Neural cell (in vitro differentiated cells): ENCODE results near the gene PKP1. TPM values are rescaled to one million over a fixed set of nuclear protein-coding genes. Genes with fewer than 3 reads are reported as not detected.

Source experiments
- H2AFZ ChIP-seq: fragments of 200-600, 300-800 bp; sonication (generic), shearing (Covaris generic); 2 replicates; pipeline ENCODE4 v1.6.0; 2014; ENCODE audit warnings: low read depth, mild to moderate bottlenecking, antibody characterized with exemption, low read length, moderate library complexity
- H3F3A ChIP-seq: fragments of 200-600 bp; shearing (Covaris generic); 2 replicates; pipeline ENCODE4 v1.6.1; 2016; ENCODE audit warnings: mild to moderate bottlenecking, moderate library complexity, mixed read lengths, antibody characterized with exemption, low read length; ENCODE audit not compliant: insufficient read depth, poor library complexity, severe bottlenecking
- H3K27ac ChIP-seq: fragments of 200-600, 300-800 bp; sonication (generic), shearing (Covaris generic); 2 replicates; pipeline ENCODE4 v1.5.1; 2014; ENCODE audit warnings: mild to moderate bottlenecking, low read length, moderate library complexity
- H3K27me3 ChIP-seq: fragments of 300-800, 200-600 bp; sonication (generic), shearing (Covaris generic); 2 replicates; pipeline ENCODE4 v1.6.0; 2014; ENCODE audit warnings: mild to moderate bottlenecking, low read depth, low read length, moderate library complexity; ENCODE audit not compliant: insufficient read depth
- H3K36me3 ChIP-seq: fragments of 300-800, 200-600 bp; sonication (generic), shearing (Covaris generic); 2 replicates; pipeline ENCODE4 v1.5.1; 2014; ENCODE audit warnings: mild to moderate bottlenecking, antibody characterized with exemption, low read length, moderate library complexity; ENCODE audit not compliant: insufficient read depth
- H3K4me2 ChIP-seq: fragments of 300-800, 200-600 bp; sonication (generic), shearing (Covaris generic); 2 replicates; pipeline ENCODE4 v1.6.0; 2014; ENCODE audit warnings: mild to moderate bottlenecking, low read length
- H3K4me3 ChIP-seq: fragments of 300-800, 200-600 bp; sonication (generic), shearing (Covaris generic); 2 replicates; pipeline ENCODE4 v1.5.1; 2014; ENCODE audit warnings: mild to moderate bottlenecking, low read length, moderate library complexity
- H3K79me2 ChIP-seq: fragments of 200-600 bp; shearing (Covaris generic); replicated peaks from 2 replicates; pipeline ENCODE4 v1.6.0; 2014; ENCODE audit warnings: mild to moderate bottlenecking, low read length, moderate library complexity; ENCODE audit not compliant: insufficient read depth
- H3K9ac ChIP-seq: fragments of 300-800, 200-600 bp; sonication (generic), shearing (Covaris generic); 2 replicates; pipeline ENCODE4 v1.6.1; 2016; ENCODE audit warnings: mild to moderate bottlenecking, low read length, mixed read lengths
- H3K9me2 ChIP-seq: fragments of 200-600 bp; shearing (Covaris generic); 2 replicates; pipeline ENCODE4 v1.6.1; 2016; ENCODE audit warnings: mild to moderate bottlenecking, low read length, mixed read lengths; ENCODE audit not compliant: insufficient read depth
- H3K9me3 ChIP-seq: fragments of 200-600, 300-800 bp; sonication (generic), shearing (Covaris generic); 2 replicates; pipeline ENCODE4 v1.6.1; 2016; ENCODE audit warnings: mild to moderate bottlenecking, mixed run types, low read length, moderate library complexity, mixed read lengths
- H4K20me1 ChIP-seq: fragments of 200-600 bp; shearing (Covaris generic); 2 replicates; pipeline ENCODE4 v1.6.1; 2016; ENCODE audit warnings: mild to moderate bottlenecking, mixed run types; ENCODE audit not compliant: insufficient read depth
- EP300 ChIP-seq: fragments of 450-650 bp; conservative IDR thresholded peaks from 2 replicates; pipeline ENCODE4 v1.6.1; 2014; ENCODE audit warnings: antibody characterized with exemption, mild to moderate bottlenecking, moderate library complexity; ENCODE audit not compliant: poor library complexity, severe bottlenecking
- EZH2 ChIP-seq: fragments of 200-600, 300-800 bp; shearing (Covaris generic), sonication (generic); IDR thresholded peaks from 2 replicates; pipeline ENCODE4 v1.6.1; 2014; ENCODE audit warnings: antibody characterized with exemption, low read length, borderline replicate concordance, mild to moderate bottlenecking; ENCODE audit not compliant: insufficient read depth, poor library complexity, severe bottlenecking
- MXI1 ChIP-seq: fragments of 450-650 bp; conservative IDR thresholded peaks from 2 replicates; pipeline ENCODE4 v1.6.1; 2014; ENCODE audit warnings: antibody characterized with exemption, mild to moderate bottlenecking; ENCODE audit not compliant: poor library complexity, severe bottlenecking
- POLR2AphosphoS5 ChIP-seq: IDR thresholded peaks from 2 replicates; pipeline ENCODE4 v1.6.1; 2012
- RAD21 ChIP-seq: fragments of 450-650 bp; conservative IDR thresholded peaks from 2 replicates; pipeline ENCODE4 v1.6.1; 2014; ENCODE audit warnings: antibody characterized with exemption, mild to moderate bottlenecking, moderate library complexity
- SMC3 ChIP-seq: fragments of 450-650 bp; conservative IDR thresholded peaks from 2 replicates; pipeline ENCODE4 v1.6.1; 2014; ENCODE audit warnings: antibody characterized with exemption, mild to moderate bottlenecking, moderate library complexity; ENCODE audit not compliant: poor library complexity
- TAF1 ChIP-seq: IDR thresholded peaks from 2 replicates; pipeline ENCODE4 v1.6.1; 2012; ENCODE audit warnings: low read depth
- polyA plus RNA-seq: library from polyadenylated mRNA; depleted of rRNA; stranded (reverse); fragments of >200 nt; gene quantifications from 2 replicates; pipeline ENCODE4 v1.2.3, GENCODE V29; 2014
- TF ChIP-seq, protein P1 (sequence below): fragments of 450-650 bp; IDR thresholded peaks from 2 replicates; pipeline ENCODE4 v1.5.1; 2014; ENCODE audit warnings: antibody characterized with exemption, mild to moderate bottlenecking, moderate library complexity; ENCODE audit not compliant: poor library complexity, severe bottlenecking
- TF ChIP-seq, protein P2 (sequence below): IDR thresholded peaks from 2 replicates; pipeline ENCODE4 v1.6.1; 2012; ENCODE audit warnings: borderline replicate concordance

Gene PKP1
- polyA plus RNA-seq, 1 donor from 2014 or later, result not detected

DNA sequence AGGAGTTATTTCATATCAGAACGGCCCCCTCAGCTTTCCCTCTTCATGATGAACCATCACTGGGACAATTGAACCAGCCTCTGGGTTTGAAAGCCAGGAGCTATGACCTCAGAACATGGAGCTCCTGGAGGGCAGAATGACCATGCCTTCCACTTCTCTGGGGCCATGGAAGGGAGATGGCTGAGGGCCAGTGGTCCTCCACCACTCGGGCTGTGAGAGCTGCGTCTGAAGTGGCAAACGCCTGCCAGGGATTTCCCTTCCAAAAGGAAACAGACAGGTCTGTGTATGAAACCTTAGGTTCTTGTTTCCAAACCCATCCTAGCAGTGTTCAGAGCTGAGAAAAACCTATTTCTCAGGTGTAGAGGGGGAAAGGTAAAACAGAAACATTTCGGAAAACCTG is 22.5 kb downstream of the PKP1 start:
- no peaks in the 10 kb centered on the region for H3F3A ChIP-seq
- TF ChIP-seq RAD21 (no peak), EZH2 (no peak), SMC3 (no peak), MXI1 (no peak), EP300 (no peak), TAF1 (no peak), POLR2AphosphoS5 (no peak)
- TF ChIP-seq, protein P1, sequence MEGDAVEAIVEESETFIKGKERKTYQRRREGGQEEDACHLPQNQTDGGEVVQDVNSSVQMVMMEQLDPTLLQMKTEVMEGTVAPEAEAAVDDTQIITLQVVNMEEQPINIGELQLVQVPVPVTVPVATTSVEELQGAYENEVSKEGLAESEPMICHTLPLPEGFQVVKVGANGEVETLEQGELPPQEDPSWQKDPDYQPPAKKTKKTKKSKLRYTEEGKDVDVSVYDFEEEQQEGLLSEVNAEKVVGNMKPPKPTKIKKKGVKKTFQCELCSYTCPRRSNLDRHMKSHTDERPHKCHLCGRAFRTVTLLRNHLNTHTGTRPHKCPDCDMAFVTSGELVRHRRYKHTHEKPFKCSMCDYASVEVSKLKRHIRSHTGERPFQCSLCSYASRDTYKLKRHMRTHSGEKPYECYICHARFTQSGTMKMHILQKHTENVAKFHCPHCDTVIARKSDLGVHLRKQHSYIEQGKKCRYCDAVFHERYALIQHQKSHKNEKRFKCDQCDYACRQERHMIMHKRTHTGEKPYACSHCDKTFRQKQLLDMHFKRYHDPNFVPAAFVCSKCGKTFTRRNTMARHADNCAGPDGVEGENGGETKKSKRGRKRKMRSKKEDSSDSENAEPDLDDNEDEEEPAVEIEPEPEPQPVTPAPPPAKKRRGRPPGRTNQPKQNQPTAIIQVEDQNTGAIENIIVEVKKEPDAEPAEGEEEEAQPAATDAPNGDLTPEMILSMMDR, result no peak
- TF ChIP-seq, protein P2, sequence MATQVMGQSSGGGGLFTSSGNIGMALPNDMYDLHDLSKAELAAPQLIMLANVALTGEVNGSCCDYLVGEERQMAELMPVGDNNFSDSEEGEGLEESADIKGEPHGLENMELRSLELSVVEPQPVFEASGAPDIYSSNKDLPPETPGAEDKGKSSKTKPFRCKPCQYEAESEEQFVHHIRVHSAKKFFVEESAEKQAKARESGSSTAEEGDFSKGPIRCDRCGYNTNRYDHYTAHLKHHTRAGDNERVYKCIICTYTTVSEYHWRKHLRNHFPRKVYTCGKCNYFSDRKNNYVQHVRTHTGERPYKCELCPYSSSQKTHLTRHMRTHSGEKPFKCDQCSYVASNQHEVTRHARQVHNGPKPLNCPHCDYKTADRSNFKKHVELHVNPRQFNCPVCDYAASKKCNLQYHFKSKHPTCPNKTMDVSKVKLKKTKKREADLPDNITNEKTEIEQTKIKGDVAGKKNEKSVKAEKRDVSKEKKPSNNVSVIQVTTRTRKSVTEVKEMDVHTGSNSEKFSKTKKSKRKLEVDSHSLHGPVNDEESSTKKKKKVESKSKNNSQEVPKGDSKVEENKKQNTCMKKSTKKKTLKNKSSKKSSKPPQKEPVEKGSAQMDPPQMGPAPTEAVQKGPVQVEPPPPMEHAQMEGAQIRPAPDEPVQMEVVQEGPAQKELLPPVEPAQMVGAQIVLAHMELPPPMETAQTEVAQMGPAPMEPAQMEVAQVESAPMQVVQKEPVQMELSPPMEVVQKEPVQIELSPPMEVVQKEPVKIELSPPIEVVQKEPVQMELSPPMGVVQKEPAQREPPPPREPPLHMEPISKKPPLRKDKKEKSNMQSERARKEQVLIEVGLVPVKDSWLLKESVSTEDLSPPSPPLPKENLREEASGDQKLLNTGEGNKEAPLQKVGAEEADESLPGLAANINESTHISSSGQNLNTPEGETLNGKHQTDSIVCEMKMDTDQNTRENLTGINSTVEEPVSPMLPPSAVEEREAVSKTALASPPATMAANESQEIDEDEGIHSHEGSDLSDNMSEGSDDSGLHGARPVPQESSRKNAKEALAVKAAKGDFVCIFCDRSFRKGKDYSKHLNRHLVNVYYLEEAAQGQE, result no peak
- H3K9ac ChIP-seq, result no peak overlapping the region
- no peak overlapping the region for H3K27ac ChIP-seq
- H3K9me3 ChIP-seq, result no peaks in the 10 kb centered on the region
- H4K20me1 ChIP-seq, result no peaks in the 10 kb centered on the region
- no peak overlapping the region for H3K4me3 ChIP-seq
- no peaks in the 10 kb centered on the region for H3K79me2 ChIP-seq
- no peak overlapping the region for H2AFZ ChIP-seq
- no peaks in the 10 kb centered on the region for H3K27me3 ChIP-seq
- no peaks in the 10 kb centered on the region for H3K9me2 ChIP-seq
- no peak overlapping the region for H3K4me2 ChIP-seq
- H3K36me3 ChIP-seq, result no peaks in the 10 kb centered on the region

DNA sequence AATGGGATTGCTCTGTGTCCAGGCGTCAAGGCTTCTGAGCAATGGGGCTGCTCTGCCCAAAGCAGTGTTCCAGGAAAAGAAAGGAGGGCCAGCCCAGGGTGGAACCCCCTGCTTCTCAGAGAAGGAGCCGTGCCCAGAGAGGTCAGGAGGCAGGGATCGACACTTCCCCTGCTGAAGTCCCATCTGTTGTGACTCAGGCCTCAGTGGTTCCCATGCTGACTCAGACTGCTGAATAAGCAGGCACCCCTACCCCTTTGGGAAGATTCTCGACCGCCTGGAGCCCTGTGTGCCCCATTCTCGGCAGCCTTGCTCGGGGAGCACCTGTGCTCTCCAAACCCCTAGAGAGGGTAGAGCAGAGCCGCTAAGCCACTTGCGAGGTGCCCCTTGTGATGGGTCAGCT is 23.9 kb downstream of the PKP1 start:
- H2AFZ ChIP-seq, result no peak overlapping the region
- no peaks in the 10 kb centered on the region for H3K27me3 ChIP-seq
- no peaks in the 10 kb centered on the region for H3K9me3 ChIP-seq
- no peak overlapping the region for H3K4me2 ChIP-seq
- H3K36me3 ChIP-seq, result no peaks in the 10 kb centered on the region
- no peak overlapping the region for H3K9ac ChIP-seq
- H3K27ac ChIP-seq, result no peak overlapping the region
- H4K20me1 ChIP-seq, result no peaks in the 10 kb centered on the region
- H3F3A ChIP-seq, result no peaks in the 10 kb centered on the region
- TF ChIP-seq EP300, result no peak
- TF ChIP-seq, protein P1, result no peak
- no peak for TF ChIP-seq SMC3
- TF ChIP-seq RAD21, result no peak
- TF ChIP-seq EZH2, result no peak
- no peak for TF ChIP-seq POLR2AphosphoS5
- no peak for TF ChIP-seq MXI1
- H3K79me2 ChIP-seq, result no peaks in the 10 kb centered on the region
- no peak overlapping the region for H3K4me3 ChIP-seq
- no peaks in the 10 kb centered on the region for H3K9me2 ChIP-seq
